NCI-H146 treated with DMSO at 0.1 percent for 48 hours (cell line): ENCODE measurements around the gene NPM3.
"Not testable (repeated sequence)": the region's sequence is repeated elsewhere in the genome, so short reads cannot be mapped to it uniquely, and the experiment has no call there.

ENCODE experiments used
- DNase-seq: peaks from one replicate; lab custom pipeline; 2025; ENCODE audit not compliant: unreplicated experiment; lab: John Stamatoyannopoulos, UW

The NPM3 gene

DNA sequence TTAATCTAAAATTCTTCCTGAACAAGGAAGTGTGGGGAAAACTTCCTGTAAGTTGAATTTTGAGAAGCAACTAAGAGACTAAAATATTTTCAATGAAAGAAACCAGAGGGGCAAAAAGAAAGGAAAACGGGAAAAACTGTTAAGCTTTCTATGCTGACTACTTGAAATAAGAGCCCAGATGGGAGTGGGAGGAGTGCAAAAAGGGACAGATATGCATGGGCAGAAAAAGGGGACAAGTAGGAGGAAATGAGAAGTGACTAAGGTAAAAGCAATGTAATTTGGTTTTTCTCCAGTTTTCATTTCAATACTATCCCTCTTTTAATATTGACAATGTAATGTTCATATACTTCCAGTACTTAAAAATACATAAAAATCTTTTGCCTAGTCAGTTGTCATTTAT lies 23.9 kb upstream of the NPM3 start:
- no peak for DNase-seq

DNA sequence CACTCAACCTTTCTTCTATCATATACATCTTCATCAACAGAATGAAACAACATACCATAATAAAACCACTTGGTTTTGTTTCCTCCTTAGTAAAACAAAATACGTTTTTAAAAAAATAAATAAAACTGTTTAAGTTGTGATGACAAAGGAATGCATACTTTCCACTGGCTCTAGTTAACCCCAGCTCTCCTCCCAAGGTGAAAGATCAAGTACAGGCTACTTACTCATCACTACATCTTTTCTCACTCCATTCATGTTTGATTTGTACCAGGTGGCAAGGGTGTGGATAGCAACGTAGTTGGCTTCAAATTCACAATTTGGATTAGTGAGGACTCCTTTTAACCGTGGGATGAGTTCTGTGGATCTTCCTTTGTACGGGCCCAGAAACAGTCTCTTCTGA lies 20.3 kb upstream of the NPM3 start:
- DNase-seq = no peak

DNA sequence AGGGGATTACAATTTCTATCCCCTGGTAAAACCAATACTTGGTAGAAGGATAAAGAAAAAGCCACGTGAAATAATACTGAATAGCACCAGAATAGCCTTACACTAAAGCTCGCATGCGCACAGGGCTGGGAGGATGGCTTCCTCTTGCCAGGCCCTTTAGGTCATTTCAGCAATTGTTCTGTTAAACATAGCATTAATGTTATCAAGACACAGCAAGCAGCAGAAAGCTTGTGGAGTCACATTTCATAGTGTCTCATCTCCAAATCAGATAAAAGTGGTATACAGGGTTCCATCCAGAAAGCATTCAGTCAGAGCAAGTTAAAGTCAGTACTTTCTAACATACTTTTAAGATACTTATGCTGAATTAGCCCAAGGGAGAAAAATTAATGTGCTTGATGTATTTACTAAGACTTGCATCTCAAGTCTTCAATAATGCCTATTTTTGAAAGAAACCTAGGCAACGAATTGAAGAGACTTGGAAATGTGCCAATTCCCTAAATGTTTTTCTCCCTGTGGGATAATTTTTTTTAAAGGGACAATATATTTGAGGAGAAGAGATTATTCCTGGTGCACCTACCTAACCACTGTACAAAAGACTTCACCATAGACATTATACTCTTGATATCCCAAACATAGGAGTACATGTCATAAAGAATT lies 14.3 kb upstream of the NPM3 start:
- no peak for DNase-seq

DNA sequence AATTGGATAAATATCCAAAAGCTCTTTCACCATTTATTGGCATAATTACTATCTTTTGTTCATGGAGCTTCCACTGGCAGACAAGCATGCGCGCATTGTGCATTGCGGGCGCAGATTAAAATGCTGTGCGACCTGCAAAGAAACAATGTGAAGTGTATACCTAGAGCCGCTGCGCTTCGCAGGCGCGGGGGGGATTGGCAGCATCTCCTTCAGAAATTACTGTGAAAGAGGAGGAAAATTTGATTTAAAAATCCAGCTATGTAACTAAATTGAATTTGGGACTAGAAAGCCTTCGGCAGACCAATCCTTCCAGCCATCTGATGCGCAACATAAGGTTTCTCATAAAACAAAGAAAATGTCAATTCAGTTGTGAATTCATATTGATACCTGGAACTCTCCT lies 10.3 kb upstream of the NPM3 start:
- no peak for DNase-seq

DNA sequence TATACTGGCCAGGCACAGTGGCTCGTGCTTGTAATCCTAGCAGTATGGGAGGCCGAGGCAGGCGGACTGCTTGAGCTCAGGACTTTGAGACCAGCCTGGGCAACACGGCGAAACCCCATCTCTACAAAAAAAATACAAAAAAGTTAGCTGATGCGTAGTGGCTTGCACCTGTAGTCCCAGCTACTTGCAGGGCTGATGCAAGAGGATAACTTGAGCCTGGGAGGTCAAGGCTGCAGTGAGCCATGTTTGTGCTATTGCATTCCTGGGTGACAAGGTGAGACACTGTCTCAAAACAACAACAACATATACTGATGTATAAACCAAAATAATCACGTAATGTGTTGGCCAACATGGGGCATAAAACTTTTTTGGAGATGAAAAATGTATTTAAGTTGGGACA lies 6.4 kb upstream of the NPM3 start:
- no peak for DNase-seq

DNA sequence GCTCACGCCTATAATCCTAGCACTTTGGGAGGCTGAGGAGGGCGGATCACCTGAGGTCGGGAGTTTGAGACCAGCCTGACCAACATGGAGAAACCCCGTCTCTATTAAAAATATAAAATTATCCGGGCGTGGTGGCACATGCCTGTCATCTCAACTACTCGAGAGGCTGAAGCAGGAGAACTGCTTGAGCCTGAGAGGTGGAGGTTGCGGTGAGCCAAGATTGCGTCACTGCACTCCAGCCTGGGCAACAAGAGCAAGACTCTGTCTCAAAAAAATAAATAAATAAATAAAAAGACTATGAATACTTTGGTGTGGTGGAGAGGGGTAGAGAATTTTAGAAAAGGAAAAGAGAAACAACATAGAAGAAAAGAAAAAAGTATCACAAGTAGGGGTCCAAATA lies 6.0 kb upstream of the NPM3 start:
- not testable (repeated sequence) for DNase-seq

DNA sequence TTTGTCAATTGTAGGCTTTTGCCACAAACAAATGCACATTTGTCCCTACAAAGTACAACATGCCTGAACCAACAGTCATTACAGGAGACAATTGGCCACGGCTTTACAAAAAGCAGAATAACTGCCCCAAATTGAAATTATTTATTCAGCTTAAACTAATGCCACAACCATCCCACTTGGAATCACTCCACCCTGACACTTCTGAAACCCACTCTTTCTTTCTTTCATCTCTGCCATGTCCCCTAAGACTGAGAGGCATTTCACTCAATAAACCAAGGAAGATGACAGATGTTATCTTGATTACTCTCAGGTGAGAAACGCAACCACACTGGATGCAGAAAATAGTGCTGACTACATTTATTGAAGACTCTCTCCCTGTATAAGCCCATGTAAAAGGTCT lies 2.6 kb upstream of the NPM3 start:
- DNase-seq = no peak

DNA sequence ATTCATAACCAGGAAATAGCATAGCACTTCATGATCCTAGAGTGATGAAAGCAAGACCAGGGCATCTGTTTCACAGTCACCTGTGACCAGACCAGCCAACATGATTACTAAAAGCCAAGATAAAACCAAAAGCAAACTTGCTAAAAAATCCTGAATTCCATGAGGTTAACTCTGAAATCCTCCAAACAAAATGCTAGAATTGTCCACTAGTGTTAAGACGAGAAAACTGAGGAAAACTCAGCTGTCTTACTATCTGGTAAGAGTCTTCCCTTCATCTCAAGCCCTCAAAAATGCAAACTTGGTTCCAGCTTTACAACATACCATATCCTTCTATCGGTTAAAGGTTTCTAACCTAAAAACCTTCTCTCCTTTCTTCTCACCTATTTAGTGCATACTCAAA lies 1.3 kb upstream of the NPM3 start:
- DNase-seq = no peak

DNA sequence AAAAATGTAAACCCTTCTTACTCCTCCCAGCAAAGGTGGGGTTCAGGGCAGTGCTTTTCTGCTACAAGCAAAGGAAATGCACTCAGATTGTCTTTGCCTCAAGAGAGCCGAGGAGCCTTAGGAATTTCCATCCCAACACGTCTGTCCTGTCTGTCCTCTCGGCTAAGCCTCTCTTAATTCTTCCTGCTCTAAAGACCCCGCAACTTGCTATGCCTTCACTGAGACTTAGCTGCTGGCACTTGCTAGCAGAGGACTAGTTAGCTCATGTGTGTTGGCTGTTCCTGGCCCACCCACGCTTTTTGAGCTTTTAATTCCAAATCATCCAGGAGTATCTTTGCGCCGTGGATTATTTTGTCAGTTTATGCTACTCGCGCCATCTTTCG lies 481 bp upstream of the NPM3 start:
- no peak for DNase-seq

DNA sequence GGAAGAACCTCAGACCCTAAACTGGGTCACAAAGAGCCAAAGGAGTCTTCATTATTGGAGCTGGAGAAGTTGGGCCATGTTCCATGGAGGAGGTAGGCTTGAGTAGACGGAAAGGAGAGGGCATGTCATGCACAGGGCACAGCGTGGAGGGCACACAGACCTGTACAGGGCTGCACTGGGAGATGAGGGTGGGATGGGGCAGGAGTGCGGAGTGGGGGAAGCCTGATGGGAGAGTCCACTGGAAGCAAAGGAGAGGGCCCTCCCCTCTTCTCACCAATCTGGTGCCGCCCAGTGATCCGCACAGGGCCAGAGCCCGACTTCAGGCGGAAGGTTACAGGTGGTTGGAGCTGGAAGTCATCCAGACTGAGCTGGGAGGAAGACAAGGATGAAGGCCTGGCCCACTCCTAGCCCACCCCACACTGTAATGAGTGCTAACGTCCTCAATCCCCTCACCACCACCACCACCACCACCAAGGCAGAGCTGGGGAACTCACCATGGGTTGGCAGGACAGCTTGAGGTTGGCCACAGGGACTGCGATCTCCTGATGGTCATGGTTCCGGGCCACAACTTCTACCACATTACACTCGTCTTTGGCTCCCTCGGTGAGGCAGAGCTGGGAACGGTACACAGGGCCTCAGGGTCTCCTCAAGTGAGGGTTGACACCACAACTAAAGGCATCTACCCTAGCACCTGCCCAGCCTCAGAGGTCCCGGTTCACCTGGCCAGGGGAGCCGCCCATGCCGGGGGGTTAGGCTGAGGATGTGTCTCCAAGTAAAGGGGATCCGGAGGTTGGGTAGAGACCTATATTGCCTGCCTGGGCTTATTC lies 1.0 kb downstream of the NPM3 start:
- no peak for DNase-seq

DNA sequence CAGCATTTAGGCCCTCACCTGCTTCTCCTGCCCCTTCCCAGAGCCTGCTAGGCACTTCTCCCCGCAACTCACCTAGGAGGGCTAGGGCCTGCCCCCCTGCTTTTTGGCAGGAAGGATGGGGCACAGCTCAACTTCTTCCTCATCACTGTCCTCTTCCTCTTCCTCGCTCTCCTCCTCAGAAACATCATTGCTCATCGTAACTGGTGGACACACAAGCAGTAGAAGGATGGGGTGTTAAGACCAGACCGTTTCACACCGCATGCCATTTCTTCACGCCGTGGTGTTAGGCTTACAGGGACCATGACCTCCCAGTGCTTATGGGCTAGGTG lies 1.6 kb downstream of the NPM3 start:
- DNase-seq = no peak

DNA sequence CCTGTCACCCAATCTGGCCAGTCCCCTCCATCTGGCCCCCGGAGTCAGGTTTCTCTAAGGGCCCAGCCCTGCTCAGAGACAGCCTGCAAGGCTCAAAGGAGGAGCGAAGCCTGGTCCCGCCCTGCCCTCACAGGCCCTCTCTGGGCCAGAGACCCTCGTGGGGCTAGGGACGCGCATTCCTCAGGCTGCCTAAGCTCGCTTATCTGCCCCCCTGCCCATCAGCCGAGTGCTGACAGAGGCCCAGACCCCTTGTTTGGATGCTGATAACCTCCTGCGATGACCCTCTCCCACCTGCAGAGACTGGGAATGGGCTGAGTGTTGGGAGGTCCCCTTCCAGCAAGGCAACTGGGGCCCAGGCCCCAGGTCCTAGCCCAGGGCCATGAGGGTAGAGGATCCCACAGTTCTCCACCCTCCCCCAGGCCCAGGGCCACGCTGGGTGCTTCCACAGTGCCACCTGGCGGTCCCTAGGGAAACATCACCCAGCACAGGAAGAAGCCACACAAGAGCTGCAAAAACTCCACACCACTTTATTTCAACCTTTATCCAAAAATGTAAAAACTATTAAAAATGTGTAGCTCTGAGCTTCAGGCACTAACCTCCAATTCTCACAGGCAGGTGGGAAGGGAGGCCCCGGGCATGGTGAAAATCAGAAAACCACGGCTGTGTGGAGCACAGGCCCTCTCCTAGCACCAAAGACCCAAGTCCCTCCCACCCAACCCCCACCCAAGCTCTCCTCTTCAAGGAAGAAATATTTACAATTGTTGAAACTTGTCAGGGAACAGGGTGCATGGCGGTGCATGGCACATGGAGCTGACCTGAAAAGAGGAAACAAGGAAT lies 2.2 kb downstream of the NPM3 start:
- peak; percentile 28 for DNase-seq

DNA sequence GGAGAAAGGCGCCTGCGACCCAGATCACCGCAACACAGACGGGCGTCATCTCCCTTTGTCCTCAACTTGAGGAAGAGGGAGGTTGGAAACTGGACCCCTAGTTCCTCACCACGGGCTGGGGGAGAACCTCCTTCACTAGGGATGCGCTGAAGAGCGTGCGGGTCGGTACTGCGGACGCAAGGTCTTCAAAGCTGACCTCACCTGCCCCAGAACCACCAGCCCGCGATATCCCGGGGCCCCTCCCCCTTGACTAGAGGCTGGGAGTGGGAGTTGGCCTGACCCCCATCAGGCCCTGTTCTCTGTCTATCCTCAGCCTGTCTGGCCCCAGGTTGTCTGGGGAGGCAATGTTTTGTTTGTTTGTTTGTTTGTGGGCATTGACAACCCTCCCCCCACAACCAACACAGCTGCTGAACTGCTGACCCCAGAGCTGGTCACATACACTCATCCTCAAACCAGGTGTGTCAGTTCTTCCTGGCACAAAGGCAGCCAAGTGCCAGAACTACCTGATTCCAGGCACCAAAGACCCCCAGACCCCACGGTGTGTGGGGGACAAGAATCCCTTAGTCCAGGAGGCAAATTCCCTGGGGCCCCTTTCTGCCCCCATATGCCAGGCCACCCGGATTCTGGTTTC lies 2.9 kb downstream of the NPM3 start:
- DNase-seq = no peak

DNA sequence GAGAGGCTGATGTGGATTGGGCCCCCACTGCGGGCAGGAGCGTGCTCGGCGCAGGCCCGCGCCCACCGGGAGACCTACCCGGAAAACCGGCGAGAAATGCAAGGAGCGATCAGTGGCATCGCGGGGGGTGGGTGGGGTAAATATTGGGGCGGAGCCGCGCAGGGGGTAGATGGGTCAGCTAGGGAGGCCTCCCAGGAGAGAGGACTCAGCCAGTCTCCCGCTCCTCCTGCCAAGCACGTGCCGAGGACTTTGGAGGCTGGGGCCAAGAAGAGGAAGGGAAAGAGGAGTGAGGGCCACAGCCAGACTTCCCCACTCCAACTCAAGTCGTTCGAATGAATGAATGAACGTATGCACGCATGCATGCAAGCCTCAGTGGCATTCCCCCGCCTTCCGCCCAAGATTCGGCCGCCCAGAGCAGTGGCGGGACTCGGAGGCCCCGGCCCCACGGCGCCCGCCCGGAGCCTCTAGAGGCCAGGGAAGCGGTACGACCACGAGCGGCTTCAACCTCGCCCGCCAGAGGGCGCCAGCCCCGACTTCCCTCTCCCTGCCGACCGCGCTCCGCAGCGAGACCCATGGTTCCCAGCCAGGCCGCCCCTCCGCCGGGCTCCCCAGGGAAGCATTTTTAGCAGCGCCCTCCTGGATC lies 3.6 kb downstream of the NPM3 start:
- no peak for DNase-seq

DNA sequence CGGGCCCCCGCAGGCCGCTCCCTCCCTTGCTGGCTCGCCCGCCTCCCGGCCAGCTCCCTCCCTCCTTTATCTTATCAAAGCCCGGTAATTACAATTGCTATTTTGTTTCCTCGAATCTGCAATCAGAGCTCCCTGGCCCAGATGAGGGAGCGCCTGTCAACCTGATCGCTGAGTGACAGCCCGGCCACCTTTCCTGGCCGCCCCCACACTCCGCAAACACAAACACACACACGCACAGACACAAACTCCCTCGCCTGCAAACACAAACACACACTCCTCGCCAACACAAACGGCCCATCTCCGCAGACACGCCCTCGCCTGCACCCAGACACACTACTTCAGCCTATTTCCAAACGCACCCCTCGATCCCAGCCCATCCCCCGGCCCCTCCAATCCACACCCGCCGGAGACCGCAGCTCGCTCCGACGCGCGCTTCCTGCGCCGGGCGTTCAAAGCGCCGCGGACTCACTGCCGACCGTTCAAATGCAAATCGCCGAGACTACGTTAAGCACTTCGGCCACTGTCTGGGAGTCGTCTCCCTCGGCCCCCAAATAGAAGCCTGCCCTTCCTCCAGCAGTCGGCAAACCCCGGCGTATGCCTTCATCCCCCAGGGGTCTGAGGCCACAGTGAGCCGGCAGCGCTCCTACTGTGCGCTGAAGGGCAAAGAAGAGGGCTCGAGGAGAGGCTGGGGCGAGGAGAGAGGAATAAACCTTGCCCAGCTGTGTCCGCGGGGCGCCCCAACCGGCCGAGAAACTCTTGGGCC lies 4.3 kb downstream of the NPM3 start:
- DNase-seq = no peak

DNA sequence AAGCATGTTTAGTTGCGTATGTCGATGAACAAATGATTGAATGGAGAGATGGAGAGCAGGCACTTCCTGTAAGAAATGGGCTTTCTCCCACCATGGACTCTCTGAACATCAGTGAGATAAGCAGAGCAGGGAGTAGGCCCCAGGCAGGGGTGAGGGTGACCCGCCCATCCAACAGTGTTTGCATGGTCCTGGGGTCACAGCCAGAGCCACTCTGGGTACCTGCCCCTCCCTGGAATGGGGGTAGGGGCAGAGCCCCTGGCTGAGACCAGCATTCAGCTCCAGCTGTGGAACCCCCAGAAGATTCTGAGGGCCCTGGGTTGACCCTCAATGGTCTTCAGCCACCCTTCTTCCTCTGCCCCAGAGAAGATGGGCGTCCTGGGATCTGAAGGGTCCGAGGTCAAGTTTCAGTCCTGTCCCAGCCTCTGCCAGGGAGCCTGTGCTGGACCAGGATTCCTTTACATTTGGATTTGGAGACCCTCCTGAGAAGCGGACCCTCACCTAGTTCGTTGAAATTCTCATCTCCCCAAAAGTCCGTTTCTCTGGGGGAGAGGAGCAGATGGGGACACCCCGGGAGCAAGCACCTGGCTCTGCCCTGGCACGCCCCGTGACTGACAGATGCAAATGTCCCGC lies 5.0 kb downstream of the NPM3 start:
- no peak for DNase-seq

DNA sequence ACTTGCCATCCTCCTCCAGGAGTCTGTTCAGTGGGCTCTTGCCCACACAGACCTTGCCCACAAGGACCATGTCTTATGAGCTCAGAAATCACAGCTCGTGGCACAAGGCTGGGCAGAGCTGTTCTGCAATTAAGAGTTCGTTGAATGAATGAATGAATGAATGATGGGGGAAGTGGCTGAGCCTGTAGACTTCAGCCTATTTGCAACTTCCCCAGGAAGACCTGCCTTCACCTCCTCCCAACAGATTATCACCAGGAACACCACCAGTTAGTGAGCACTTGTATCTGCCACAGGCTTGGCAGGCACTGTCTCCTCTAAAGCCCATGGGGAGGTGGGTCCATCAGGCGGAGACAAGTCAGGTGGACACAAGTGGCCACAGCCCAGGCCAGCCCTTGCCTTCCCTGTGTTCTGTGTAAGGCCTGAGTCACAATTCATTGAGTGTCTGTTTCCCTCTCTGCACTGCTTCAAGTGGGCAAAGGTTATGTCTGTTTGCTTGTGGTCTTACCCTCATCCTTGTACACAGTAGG lies 5.6 kb downstream of the NPM3 start:
- DNase-seq = no peak

DNA sequence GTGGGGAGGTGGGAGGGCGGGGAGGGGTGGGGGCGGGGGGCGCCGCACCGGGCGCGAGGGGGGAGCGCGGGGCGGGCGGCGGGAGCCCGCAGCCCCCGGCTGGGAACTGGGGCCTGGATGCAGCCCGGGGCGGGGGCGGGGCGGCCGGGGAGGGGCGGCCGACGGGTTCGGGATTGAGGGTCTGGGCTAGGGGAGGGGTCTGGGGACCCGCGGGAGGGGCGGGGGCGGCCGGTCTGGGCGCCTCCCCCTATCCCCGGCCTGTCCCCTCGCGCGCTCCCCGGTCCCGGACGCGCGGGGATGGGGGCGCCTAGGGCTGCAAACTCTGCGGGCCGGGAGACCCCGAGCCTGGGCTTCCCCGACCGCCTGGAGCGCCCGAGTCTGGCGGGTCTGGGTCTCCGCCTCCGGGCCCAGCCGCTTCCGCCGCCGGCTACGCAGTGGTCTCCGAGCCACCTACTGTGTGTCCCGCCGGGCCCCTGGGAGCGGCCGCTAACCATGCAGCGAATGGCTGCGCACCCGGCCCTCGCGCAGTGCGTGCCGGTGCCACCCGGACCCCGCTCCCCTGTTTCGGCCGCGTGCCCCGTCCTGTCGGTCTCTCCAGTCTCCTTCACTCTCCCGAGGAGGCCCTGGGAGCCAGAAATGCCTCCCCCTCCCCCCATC lies 7.0 kb downstream of the NPM3 start:
- no peak for DNase-seq
